SK-N-SH treated with all-trans-retinoic acid at 6 μM for 48 hours (cell line): ENCODE data around the gene YBX1.
"Not testable (repeated sequence)": the region's sequence is repeated elsewhere in the genome, so short reads cannot be mapped to it uniquely, and the experiment has no call there.

Experiments
- ATAC-seq: fragments of 200-7000 bp; cut with Tn5 transposase; 3 replicates; pipeline ENCODE4 v1.9.1; 2020; ENCODE audit warnings: mild to moderate bottlenecking, moderate library complexity
- ARNTL ChIP-seq: fragments of 450-650 bp; formaldehyde crosslinking; IDR thresholded peaks from 2 replicates; pipeline ENCODE4 v1.5.0; 2020; ENCODE audit warnings: low read depth, mild to moderate bottlenecking, moderate library complexity, borderline replicate concordance
- BACH2 ChIP-seq: fragments of 250-450 bp; sonication (Bioruptor Pico); IDR thresholded peaks from 2 replicates; pipeline ENCODE4 v1.9.0; 2021; ENCODE audit warnings: mild to moderate bottlenecking, borderline replicate concordance
- CREB5 ChIP-seq: fragments of 250-450 bp; sonication (Bioruptor Pico); IDR thresholded peaks from 2 replicates; pipeline ENCODE4 v1.5.1; 2020; ENCODE audit warnings: low read depth, mild to moderate bottlenecking, moderate library complexity
- CSDC2 ChIP-seq: fragments of 250-450 bp; sonication (Bioruptor Pico); IDR thresholded peaks from 2 replicates; pipeline ENCODE4 v1.5.0; 2020; ENCODE audit warnings: mild to moderate bottlenecking, moderate library complexity
- CSRNP3 ChIP-seq: fragments of 250-450 bp; sonication (Bioruptor Pico); IDR thresholded peaks from 2 replicates; pipeline ENCODE4 v1.5.1; 2021; ENCODE audit warnings: mild to moderate bottlenecking, moderate library complexity
- ESRRG ChIP-seq: fragments of 250-450 bp; sonication (Bioruptor Pico); IDR thresholded peaks from 2 replicates; pipeline ENCODE4 v1.6.1; 2021; ENCODE audit warnings: mild to moderate bottlenecking
- GLIS3 ChIP-seq: fragments of 250-450 bp; sonication (Bioruptor Pico); IDR thresholded peaks from 2 replicates; pipeline ENCODE4 v1.5.0; 2020; ENCODE audit warnings: mild to moderate bottlenecking, moderate library complexity
- ISL1 ChIP-seq: fragments of 250-450 bp; sonication (Bioruptor Pico); IDR thresholded peaks from 2 replicates; pipeline ENCODE4 v2.1.2; 2022; ENCODE audit warnings: mild to moderate bottlenecking, moderate library complexity
- OSR1 ChIP-seq: fragments of 250-450 bp; sonication (Bioruptor Pico); IDR thresholded peaks from 2 replicates; pipeline ENCODE4 v1.8.0; 2022; ENCODE audit warnings: moderate library complexity, mild to moderate bottlenecking, inconsistent platforms
- PATZ1 ChIP-seq: fragments of 250-450 bp; sonication (Bioruptor Pico); IDR thresholded peaks from 2 replicates; pipeline ENCODE4 v1.8.0; 2020; ENCODE audit warnings: mild to moderate bottlenecking, moderate library complexity, borderline replicate concordance
- PPARA ChIP-seq: fragments of 250-450 bp; sonication (Bioruptor Pico); IDR thresholded peaks from 2 replicates; pipeline ENCODE4 v1.5.0; 2020; ENCODE audit warnings: mild to moderate bottlenecking, borderline replicate concordance
- RARB ChIP-seq: fragments of 250-450 bp; sonication (Bioruptor Pico); IDR thresholded peaks from 2 replicates; pipeline ENCODE4 v1.8.0; 2021; ENCODE audit warnings: mild to moderate bottlenecking, moderate library complexity
- SNAI2 ChIP-seq: fragments of 250-450 bp; sonication (Bioruptor Pico); IDR thresholded peaks from 2 replicates; pipeline ENCODE4 v1.5.0; 2020; ENCODE audit warnings: mild to moderate bottlenecking, moderate library complexity
- TCF4 ChIP-seq: fragments of 250-450 bp; sonication (Bioruptor Pico); IDR thresholded peaks from 2 replicates; pipeline ENCODE4 v1.8.0; 2021; ENCODE audit warnings: mild to moderate bottlenecking, moderate library complexity, borderline replicate concordance
- TOX ChIP-seq: fragments of 250-450 bp; sonication (Bioruptor Pico); IDR thresholded peaks from 2 replicates; pipeline ENCODE4 v1.8.0; 2021; ENCODE audit warnings: mild to moderate bottlenecking, moderate library complexity, borderline replicate concordance
- TSHZ2 ChIP-seq: fragments of 250-450 bp; sonication (Bioruptor Pico); IDR thresholded peaks from 2 replicates; pipeline ENCODE4 v1.5.0; 2020; ENCODE audit warnings: mild to moderate bottlenecking, moderate library complexity
- ZC3H10 ChIP-seq: fragments of 250-450 bp; sonication (Bioruptor Pico); IDR thresholded peaks from 2 replicates; pipeline ENCODE4 v1.5.1; 2021; ENCODE audit warnings: mild to moderate bottlenecking, moderate library complexity
- ZFP3 ChIP-seq: fragments of 250-450 bp; sonication (Bioruptor Pico); IDR thresholded peaks from 2 replicates; pipeline ENCODE4 v1.5.0; 2020; ENCODE audit warnings: mild to moderate bottlenecking, moderate library complexity
- ZFP30 ChIP-seq: fragments of 450-650 bp; formaldehyde crosslinking; IDR thresholded peaks from 2 replicates; pipeline ENCODE4 v1.5.0; 2022; ENCODE audit warnings: mild to moderate bottlenecking, moderate library complexity
- ZNF70 ChIP-seq: fragments of 450-650 bp; formaldehyde crosslinking; IDR thresholded peaks from 2 replicates; pipeline ENCODE4 v1.5.0; 2020; ENCODE audit warnings: mild to moderate bottlenecking, moderate library complexity
- ZNF8 ChIP-seq: fragments of 450-650 bp; formaldehyde crosslinking; IDR thresholded peaks from 2 replicates; pipeline ENCODE4 v1.5.0; 2020; ENCODE audit warnings: mild to moderate bottlenecking, moderate library complexity

The YBX1 gene

GRCh38 chr1:42713293-42713692, 31.1 kb downstream of the YBX1 start:
- TF ChIP-seq CREB5 (CRISPR knock-in tag) (no peak), ARNTL (CRISPR knock-in tag) (no peak), OSR1 (CRISPR knock-in tag) (no peak), ZFP30 (CRISPR knock-in tag) (no peak), CSRNP3 (CRISPR knock-in tag) (no peak), PPARA (CRISPR knock-in tag) (no peak), ZFP3 (CRISPR knock-in tag) (no peak), PATZ1 (no peak), SNAI2 (CRISPR knock-in tag) (no peak), TOX (CRISPR knock-in tag) (no peak), GLIS3 (CRISPR knock-in tag) (no peak)
- TF ChIP-seq, all 23 proteins: peak for 0
- ATAC-seq, result no peak

GRCh38 chr1:42714441-42714840, 32.2 kb downstream of the YBX1 start:
- not testable (repeated sequence) for ATAC-seq

- no peak for ATAC-seq
- TF ChIP-seq ESRRG (CRISPR knock-in tag) (no peak), SNAI2 (CRISPR knock-in tag) (no peak), TOX (CRISPR knock-in tag) (no peak), TCF4 (no peak), OSR1 (CRISPR knock-in tag) (no peak), CREB5 (CRISPR knock-in tag) (no peak), GLIS3 (CRISPR knock-in tag) (no peak), PPARA (CRISPR knock-in tag) (no peak), ZNF70 (CRISPR knock-in tag) (no peak), ZFP3 (CRISPR knock-in tag) (no peak), ZNF8 (CRISPR knock-in tag) (no peak), RARB (CRISPR knock-in tag) (no peak), CSRNP3 (CRISPR knock-in tag) (no peak), ZFP30 (CRISPR knock-in tag) (no peak), ZC3H10 (CRISPR knock-in tag) (no peak), CSDC2 (no peak), ISL1 (no peak), BACH2 (no peak)
Measured at GRCh38 chr1:42720868-42721267, 38.6 kb downstream of the YBX1 start.

- ATAC-seq, result no peak
- TF ChIP-seq TOX (CRISPR knock-in tag), result no peak
- TF ChIP-seq TSHZ2 (CRISPR knock-in tag), result no peak
- no peak for TF ChIP-seq ZFP3 (CRISPR knock-in tag)
- no peak for TF ChIP-seq CSRNP3 (CRISPR knock-in tag)
- TF ChIP-seq, all 23 proteins: peak for 0
Measured at GRCh38 chr1:42721926-42722325, 39.7 kb downstream of the YBX1 start.

- not testable (repeated sequence) for ATAC-seq
Measured at GRCh38 chr1:42722403-42722802, 40.2 kb downstream of the YBX1 start.
